ENCODE results near the gene MYO1B. TPM values are rescaled to one million over a fixed set of nuclear protein-coding genes. Genes with fewer than 3 reads are reported as not detected.

The MYO1B gene
- total RNA-seq, 1 experiment from 2014 or later, result 43.2 TPM

GRCh38 chr2:191320881-191321280 is 75.7 kb downstream of the MYO1B start:
- Histone ChIP-seq H2AFZ (ENCODE audit: low read length) (no peak overlapping the region), H2BK120ac (ENCODE audit: low read depth, low read length, poor library complexity, severe bottlenecking) (no peak overlapping the region), H3K9me3 (ENCODE audit: control insufficient read depth, low read depth, low read length) (no peaks in the 10 kb centered on the region), H3K4ac (ENCODE audit: low read depth, low read length) (no peak overlapping the region), H2BK20ac (ENCODE audit: low read depth, low read length, poor library complexity, severe bottlenecking) (no peak overlapping the region), H4K5ac (ENCODE audit: insufficient read length, low read depth, low read length) (no peak overlapping the region), H2BK15ac (ENCODE audit: low read depth, low read length) (no peak overlapping the region), H3K56ac (ENCODE audit: insufficient read length, low read depth, low read length) (no peak overlapping the region), H2BK5ac (ENCODE audit: insufficient read length, low read length) (no peak overlapping the region), H3K27ac (ENCODE audit: insufficient read length, low read depth, low read length) (no peak overlapping the region), H3K79me2 (ENCODE audit: insufficient read depth, low read length) (peaks cover 2% of the 10 kb centered on the region; the same call in 1 of the 2 replicates), H2BK12ac (ENCODE audit: insufficient read length, low read depth, low read length) (no peak overlapping the region), H3K79me1 (ENCODE audit: insufficient read depth, low read depth, low read length, poor library complexity, severe bottlenecking) (peaks cover 6% of the 10 kb centered on the region), H3K9ac (ENCODE audit: extremely low read depth, insufficient read length, low read length) (no peak overlapping the region), H3T11ph (ENCODE audit: low read length) (no peak overlapping the region), H3K23me2 (ENCODE audit: insufficient read length, low read depth, low read length, poor library complexity, severe bottlenecking) (no peaks in the 10 kb centered on the region), H3K4me2 (ENCODE audit: insufficient read depth, insufficient read length, low read length) (no peak overlapping the region), H3K27me3 (ENCODE audit: insufficient read depth, low read length) (no peaks in the 10 kb centered on the region), H4K20me1 (ENCODE audit: control insufficient read depth, insufficient read depth, insufficient read length) (no peaks in the 10 kb centered on the region), H3K23ac (ENCODE audit: insufficient read length, low read depth, low read length) (no peak overlapping the region), H3K18ac (ENCODE audit: insufficient read length, low read depth, low read length) (no peak overlapping the region), H4K91ac (ENCODE audit: insufficient read length, low read depth, low read length) (no peak overlapping the region), H2AK5ac (ENCODE audit: insufficient read length, low read length) (no peak overlapping the region), H3K14ac (ENCODE audit: insufficient read depth, low read length) (no peak overlapping the region), H3K4me1 (ENCODE audit: insufficient read depth, low read length) (peaks cover 9% of the 10 kb centered on the region), H4K8ac (replicated peaks; ENCODE audit: insufficient read length, low read depth, low read length) (no peak overlapping the region)
- Mint-ChIP-seq H3K36me3 (ENCODE audit: insufficient read depth in 1 of 3, low read depth in 3 of 3) (peaks cover 8 to 14% (median 10%) of the 10 kb centered on the region in 3 experiments), H3K9me3 (peaks cover 6 to 13% of the 10 kb centered on the region in 2 experiments; a peak in 4 of 5 replicates), H3K4me1 (peaks cover 52 to 54% of the 10 kb centered on the region in 2 experiments), H3K27ac (peak overlapping the region in 2 of 3 experiments; percentile 30 to 43; a peak in 1 of 7 replicates), H3K4me3 (no peak overlapping the region), H3K27me3 (ENCODE audit: low read depth) (no peaks in the 10 kb centered on the region)
- no peak for DNase-seq
- TF ChIP-seq, protein P1, sequence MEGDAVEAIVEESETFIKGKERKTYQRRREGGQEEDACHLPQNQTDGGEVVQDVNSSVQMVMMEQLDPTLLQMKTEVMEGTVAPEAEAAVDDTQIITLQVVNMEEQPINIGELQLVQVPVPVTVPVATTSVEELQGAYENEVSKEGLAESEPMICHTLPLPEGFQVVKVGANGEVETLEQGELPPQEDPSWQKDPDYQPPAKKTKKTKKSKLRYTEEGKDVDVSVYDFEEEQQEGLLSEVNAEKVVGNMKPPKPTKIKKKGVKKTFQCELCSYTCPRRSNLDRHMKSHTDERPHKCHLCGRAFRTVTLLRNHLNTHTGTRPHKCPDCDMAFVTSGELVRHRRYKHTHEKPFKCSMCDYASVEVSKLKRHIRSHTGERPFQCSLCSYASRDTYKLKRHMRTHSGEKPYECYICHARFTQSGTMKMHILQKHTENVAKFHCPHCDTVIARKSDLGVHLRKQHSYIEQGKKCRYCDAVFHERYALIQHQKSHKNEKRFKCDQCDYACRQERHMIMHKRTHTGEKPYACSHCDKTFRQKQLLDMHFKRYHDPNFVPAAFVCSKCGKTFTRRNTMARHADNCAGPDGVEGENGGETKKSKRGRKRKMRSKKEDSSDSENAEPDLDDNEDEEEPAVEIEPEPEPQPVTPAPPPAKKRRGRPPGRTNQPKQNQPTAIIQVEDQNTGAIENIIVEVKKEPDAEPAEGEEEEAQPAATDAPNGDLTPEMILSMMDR (conservative IDR thresholded peaks at IDR 0.05), result no peak
- no CpG with 5 or more reads among the region's 1 CpG for WGBS (ENCODE audit: extremely low coverage, insufficient read length, low lambda C conversion rate)

Data from H9 (cell line).